HEK293 (cell line): ENCODE results near the gene MTCL1.

Experiments used
- CTCF ChIA-PET: fragments of 350-600 bp; formaldehyde crosslinking; extraction: SDS; loops from one replicate; lab custom pipeline; 2021; ENCODE audit warnings: antibody characterized with exemption; lab: Yijun Ruan, JAX
- POLR2A ChIA-PET: fragments of 300-600 bp; formaldehyde crosslinking; extraction: SDS; loops from one replicate; lab custom pipeline; 2020; ENCODE audit warnings: antibody characterized with exemption, inconsistent platforms; lab: Yijun Ruan, JAX
- H3K27ac ChIP-seq: fragments of 200-500 bp; sonication (Bioruptor generic); 2 replicates; pipeline ENCODE4 v1.5.1; 2014; ENCODE audit warnings: low read depth, low read length, control low read depth, inconsistent platforms; ENCODE audit errors: extremely low read depth
- H3K36me3 ChIP-seq, 2 experiments: fragments of 200-500 bp in 1 of 2; sonication (Bioruptor generic) in 1 of 2; 1 replicate in 1 of 2; 2 replicates in 1 of 2; pipeline ENCODE4 v1.5.1; 2014 to 2017; ENCODE audit warnings: inconsistent platforms in 2 of 2, low read length in 2 of 2; ENCODE audit not compliant: control insufficient read depth in 2 of 2, insufficient read depth in 1 of 2
- H3K4me1 ChIP-seq: fragments of 200-500 bp; sonication (Bioruptor generic); 2 replicates; pipeline ENCODE4 v1.5.1; 2014; ENCODE audit warnings: mild to moderate bottlenecking, low read length, inconsistent platforms; ENCODE audit not compliant: control insufficient read depth, insufficient read depth
- H3K4me3 ChIP-seq: 2 replicates; pipeline ENCODE4 v1.5.1; 2011; ENCODE audit warnings: low read depth, mild to moderate bottlenecking, control low read depth, low read length, moderate library complexity
- H3K9me3 ChIP-seq: fragments of 200-500 bp; sonication (Bioruptor generic); 2 replicates; pipeline ENCODE4 v1.5.1; 2014; ENCODE audit warnings: low read depth, low read length, inconsistent platforms; ENCODE audit not compliant: control insufficient read depth, insufficient read depth
- BCL11A ChIP-seq: fragments of 450-650 bp; formaldehyde crosslinking; IDR thresholded peaks from 2 replicates; pipeline ENCODE4 v1.5.1; 2016; ENCODE audit warnings: low read depth, missing biosample characterization, missing genetic modification characterization
- GLI4 ChIP-seq: fragments of 450-650 bp; formaldehyde crosslinking; IDR thresholded peaks from 2 replicates; pipeline ENCODE4 v1.5.1; 2016; ENCODE audit warnings: missing biosample characterization, missing genetic modification characterization
- MZF1 ChIP-seq: fragments of 450-650 bp; formaldehyde crosslinking; IDR thresholded peaks from 2 replicates; pipeline ENCODE4 v1.5.1; 2017; ENCODE audit warnings: missing biosample characterization, missing genetic modification characterization, borderline replicate concordance
- SP7 ChIP-seq: fragments of 450-650 bp; formaldehyde crosslinking; IDR thresholded peaks from 2 replicates; pipeline ENCODE4 v1.5.1; 2016; ENCODE audit warnings: missing biosample characterization, missing genetic modification characterization
- YY1 ChIP-seq: fragments of 450-650 bp; formaldehyde crosslinking; IDR thresholded peaks from 2 replicates; pipeline ENCODE4 v1.5.1; 2018; ENCODE audit warnings: missing biosample characterization, missing genetic modification characterization
- ZNF157 ChIP-seq: fragments of 450-650 bp; formaldehyde crosslinking; IDR thresholded peaks from 2 replicates; pipeline ENCODE4 v1.5.1; 2016; ENCODE audit warnings: missing biosample characterization, missing genetic modification characterization
- ZNF169 ChIP-seq: fragments of 450-650 bp; formaldehyde crosslinking; IDR thresholded peaks from 2 replicates; pipeline ENCODE4 v1.5.1; 2016; ENCODE audit warnings: missing biosample characterization, missing genetic modification characterization
- ZNF174 ChIP-seq: fragments of 450-650 bp; formaldehyde crosslinking; IDR thresholded peaks from 2 replicates; pipeline ENCODE4 v1.5.0; 2017; ENCODE audit warnings: missing biosample characterization, mild to moderate bottlenecking, missing genetic modification characterization
- ZNF23 ChIP-seq: fragments of 450-650 bp; formaldehyde crosslinking; IDR thresholded peaks from 2 replicates; pipeline ENCODE4 v1.5.1; 2016; ENCODE audit warnings: missing biosample characterization, missing genetic modification characterization, borderline replicate concordance
- ZNF24 ChIP-seq: fragments of 450-650 bp; formaldehyde crosslinking; IDR thresholded peaks from 2 replicates; pipeline ENCODE4 v1.5.1; 2016; ENCODE audit warnings: missing biosample characterization, missing genetic modification characterization
- ZNF548 ChIP-seq: fragments of 450-650 bp; formaldehyde crosslinking; IDR thresholded peaks from 2 replicates; pipeline ENCODE4 v1.5.1; 2016; ENCODE audit warnings: missing biosample characterization, missing genetic modification characterization
- ZNF600 ChIP-seq: fragments of 450-650 bp; formaldehyde crosslinking; IDR thresholded peaks from 2 replicates; pipeline ENCODE4 v1.5.1; 2016; ENCODE audit warnings: missing biosample characterization, missing genetic modification characterization
- ZNF623 ChIP-seq: fragments of 450-650 bp; formaldehyde crosslinking; IDR thresholded peaks from 2 replicates; pipeline ENCODE4 v1.5.1; 2016; ENCODE audit warnings: missing biosample characterization, missing genetic modification characterization
- ZNF777 ChIP-seq: fragments of 450-650 bp; formaldehyde crosslinking; IDR thresholded peaks from 2 replicates; pipeline ENCODE4 v1.5.1; 2017; ENCODE audit warnings: missing biosample characterization, missing genetic modification characterization, borderline replicate concordance
- TF ChIP-seq, protein P1 (sequence below): fragments of 450-650 bp; formaldehyde crosslinking; IDR thresholded peaks from 2 replicates; pipeline ENCODE4 v1.5.0; 2017; ENCODE audit warnings: missing biosample characterization, missing genetic modification characterization, borderline replicate concordance
- TF ChIP-seq, protein P2 (sequence below): fragments of 450-650 bp; formaldehyde crosslinking; IDR thresholded peaks from 2 replicates; pipeline ENCODE4 v1.5.1; 2016; ENCODE audit warnings: missing biosample characterization, missing genetic modification characterization, borderline replicate concordance
- TF ChIP-seq, protein P3 (sequence below): fragments of 450-650 bp; formaldehyde crosslinking; IDR thresholded peaks from 2 replicates; pipeline ENCODE4 v1.5.1; 2017; ENCODE audit warnings: missing biosample characterization, missing genetic modification characterization
- TF ChIP-seq, protein P4 (sequence below): fragments of 450-650 bp; formaldehyde crosslinking; IDR thresholded peaks from 2 replicates; pipeline ENCODE4 v1.5.1; 2016; ENCODE audit warnings: missing biosample characterization, missing genetic modification characterization

Gene MTCL1

DNA sequence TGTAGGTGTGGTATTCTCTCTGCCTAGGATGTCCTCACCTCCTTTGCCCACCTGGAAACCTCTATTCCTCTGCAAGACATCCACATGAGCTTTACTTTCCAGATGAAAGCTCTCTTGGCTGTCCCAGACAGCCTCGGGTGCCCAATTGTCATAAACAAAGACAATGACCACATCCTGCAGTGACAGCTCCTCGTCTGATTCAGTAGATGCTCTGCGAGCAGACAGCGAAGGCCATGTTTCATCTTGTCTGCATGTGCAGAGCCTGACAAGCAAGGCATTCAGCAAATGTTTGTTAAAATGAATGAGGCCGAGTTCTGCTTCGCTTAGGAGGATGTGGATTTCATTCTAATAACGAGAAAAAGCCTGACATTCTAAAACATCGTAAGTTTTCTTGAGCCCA lies 150.9 kb downstream of the MTCL1 start (continued):
- TF ChIP-seq GLI4 (tag by site-specific recombination) (no peak), BCL11A (tag by site-specific recombination) (no peak), ZNF777 (tag by site-specific recombination) (no peak), ZNF600 (tag by site-specific recombination) (no peak), ZNF169 (tag by site-specific recombination) (no peak), YY1 (no peak)

DNA sequence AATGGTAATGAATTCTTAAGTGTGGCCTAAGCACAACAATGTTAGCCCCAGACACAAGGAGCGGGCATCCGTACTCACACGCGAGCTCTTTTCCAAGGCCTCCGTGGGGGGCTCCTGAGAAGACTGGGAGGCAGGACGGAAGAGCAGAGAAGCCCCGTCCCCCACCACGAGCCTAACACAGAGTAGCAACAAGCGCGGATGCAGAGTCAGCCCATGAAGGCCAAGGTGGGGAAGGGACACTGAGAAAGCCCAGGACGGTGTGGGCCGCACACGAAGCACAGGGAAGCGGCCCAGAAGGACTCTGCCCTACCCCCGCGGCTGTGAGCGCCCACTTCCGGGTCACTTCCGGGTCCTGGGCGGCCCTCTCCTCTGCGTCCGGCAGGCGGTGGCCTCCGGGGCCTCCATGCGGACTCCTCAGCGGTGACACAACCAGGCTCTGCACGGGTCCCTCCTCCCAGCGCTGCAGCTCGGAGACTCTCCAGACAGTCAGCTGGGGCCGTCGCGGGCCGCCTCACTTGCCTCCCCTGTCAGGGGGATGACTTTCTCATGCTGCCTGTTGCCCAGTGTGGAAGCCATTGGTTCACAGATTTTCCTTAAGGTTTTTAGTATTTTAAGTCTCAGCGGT lies 151.5 kb downstream of the MTCL1 start:
- Histone ChIP-seq H3K9me3 (no peaks in the 10 kb centered on the region), H3K4me3 (no peak overlapping the region), H3K36me3 (no peaks in the 10 kb centered on the region)
- TF ChIP-seq MZF1 (tag by site-specific recombination) (no peak), ZNF548 (tag by site-specific recombination) (no peak), ZNF23 (no peak), ZNF623 (tag by site-specific recombination) (no peak), ZNF157 (tag by site-specific recombination) (no peak)
- TF ChIP-seq, all 188 proteins: peak for 0
- ChIA-PET CTCF (interaction anchor here (1.1 kb wide), 1 partner anchor 8 kb away, joined by 3 read pairs; no protein-coding TSS in a partner anchor), POLR2A (no interaction called here)
- H3K4me1 ChIP-seq, result no peaks in the 10 kb centered on the region
- no peak overlapping the region for H3K27ac ChIP-seq

DNA sequence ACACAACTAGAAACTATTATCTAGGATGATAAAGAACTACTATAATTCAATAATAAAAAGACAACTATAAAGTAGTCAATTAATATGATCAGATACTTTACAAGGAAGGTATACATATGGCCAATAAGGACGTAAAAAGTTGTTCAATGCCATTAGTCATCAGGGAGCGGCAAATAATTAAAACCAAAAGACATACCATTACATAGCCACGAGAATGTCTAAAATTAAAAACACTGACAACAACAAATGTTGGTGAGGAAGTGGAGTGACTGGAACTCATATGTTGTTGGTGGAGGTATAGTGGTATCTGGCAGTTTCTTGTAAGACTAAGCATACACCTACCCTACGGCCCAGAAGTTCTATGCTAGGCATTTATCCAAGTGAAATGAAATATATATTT lies 152.4 kb downstream of the MTCL1 start:
- CTCF ChIA-PET, result no interaction called here
- Histone ChIP-seq H3K27ac (no peak overlapping the region), H3K36me3 (no peaks in the 10 kb centered on the region), H3K4me1 (no peaks in the 10 kb centered on the region), H3K4me3 (no peak overlapping the region)
- TF ChIP-seq ZNF23 (no peak), MZF1 (tag by site-specific recombination) (no peak), ZNF24 (tag by site-specific recombination) (no peak), ZNF174 (tag by site-specific recombination) (no peak), SP7 (tag by site-specific recombination) (no peak), YY1 (no peak)
- TF ChIP-seq, protein P1, sequence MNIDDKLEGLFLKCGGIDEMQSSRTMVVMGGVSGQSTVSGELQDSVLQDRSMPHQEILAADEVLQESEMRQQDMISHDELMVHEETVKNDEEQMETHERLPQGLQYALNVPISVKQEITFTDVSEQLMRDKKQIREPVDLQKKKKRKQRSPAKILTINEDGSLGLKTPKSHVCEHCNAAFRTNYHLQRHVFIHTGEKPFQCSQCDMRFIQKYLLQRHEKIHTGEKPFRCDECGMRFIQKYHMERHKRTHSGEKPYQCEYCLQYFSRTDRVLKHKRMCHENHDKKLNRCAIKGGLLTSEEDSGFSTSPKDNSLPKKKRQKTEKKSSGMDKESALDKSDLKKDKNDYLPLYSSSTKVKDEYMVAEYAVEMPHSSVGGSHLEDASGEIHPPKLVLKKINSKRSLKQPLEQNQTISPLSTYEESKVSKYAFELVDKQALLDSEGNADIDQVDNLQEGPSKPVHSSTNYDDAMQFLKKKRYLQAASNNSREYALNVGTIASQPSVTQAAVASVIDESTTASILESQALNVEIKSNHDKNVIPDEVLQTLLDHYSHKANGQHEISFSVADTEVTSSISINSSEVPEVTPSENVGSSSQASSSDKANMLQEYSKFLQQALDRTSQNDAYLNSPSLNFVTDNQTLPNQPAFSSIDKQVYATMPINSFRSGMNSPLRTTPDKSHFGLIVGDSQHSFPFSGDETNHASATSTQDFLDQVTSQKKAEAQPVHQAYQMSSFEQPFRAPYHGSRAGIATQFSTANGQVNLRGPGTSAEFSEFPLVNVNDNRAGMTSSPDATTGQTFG (tag by site-specific recombination), result no peak
- TF ChIP-seq, protein P2, sequence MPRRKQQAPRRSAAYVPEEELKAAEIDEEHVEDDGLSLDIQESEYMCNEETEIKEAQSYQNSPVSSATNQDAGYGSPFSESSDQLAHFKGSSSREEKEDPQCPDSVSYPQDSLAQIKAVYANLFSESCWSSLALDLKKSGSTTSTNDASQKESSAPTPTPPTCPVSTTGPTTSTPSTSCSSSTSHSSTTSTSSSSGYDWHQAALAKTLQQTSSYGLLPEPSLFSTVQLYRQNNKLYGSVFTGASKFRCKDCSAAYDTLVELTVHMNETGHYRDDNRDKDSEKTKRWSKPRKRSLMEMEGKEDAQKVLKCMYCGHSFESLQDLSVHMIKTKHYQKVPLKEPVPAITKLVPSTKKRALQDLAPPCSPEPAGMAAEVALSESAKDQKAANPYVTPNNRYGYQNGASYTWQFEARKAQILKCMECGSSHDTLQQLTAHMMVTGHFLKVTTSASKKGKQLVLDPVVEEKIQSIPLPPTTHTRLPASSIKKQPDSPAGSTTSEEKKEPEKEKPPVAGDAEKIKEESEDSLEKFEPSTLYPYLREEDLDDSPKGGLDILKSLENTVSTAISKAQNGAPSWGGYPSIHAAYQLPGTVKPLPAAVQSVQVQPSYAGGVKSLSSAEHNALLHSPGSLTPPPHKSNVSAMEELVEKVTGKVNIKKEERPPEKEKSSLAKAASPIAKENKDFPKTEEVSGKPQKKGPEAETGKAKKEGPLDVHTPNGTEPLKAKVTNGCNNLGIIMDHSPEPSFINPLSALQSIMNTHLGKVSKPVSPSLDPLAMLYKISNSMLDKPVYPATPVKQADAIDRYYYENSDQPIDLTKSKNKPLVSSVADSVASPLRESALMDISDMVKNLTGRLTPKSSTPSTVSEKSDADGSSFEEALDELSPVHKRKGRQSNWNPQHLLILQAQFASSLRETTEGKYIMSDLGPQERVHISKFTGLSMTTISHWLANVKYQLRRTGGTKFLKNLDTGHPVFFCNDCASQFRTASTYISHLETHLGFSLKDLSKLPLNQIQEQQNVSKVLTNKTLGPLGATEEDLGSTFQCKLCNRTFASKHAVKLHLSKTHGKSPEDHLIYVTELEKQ, result no peak
- TF ChIP-seq, protein P3, sequence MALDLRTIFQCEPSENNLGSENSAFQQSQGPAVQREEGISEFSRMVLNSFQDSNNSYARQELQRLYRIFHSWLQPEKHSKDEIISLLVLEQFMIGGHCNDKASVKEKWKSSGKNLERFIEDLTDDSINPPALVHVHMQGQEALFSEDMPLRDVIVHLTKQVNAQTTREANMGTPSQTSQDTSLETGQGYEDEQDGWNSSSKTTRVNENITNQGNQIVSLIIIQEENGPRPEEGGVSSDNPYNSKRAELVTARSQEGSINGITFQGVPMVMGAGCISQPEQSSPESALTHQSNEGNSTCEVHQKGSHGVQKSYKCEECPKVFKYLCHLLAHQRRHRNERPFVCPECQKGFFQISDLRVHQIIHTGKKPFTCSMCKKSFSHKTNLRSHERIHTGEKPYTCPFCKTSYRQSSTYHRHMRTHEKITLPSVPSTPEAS, result no peak
- TF ChIP-seq, protein P4, sequence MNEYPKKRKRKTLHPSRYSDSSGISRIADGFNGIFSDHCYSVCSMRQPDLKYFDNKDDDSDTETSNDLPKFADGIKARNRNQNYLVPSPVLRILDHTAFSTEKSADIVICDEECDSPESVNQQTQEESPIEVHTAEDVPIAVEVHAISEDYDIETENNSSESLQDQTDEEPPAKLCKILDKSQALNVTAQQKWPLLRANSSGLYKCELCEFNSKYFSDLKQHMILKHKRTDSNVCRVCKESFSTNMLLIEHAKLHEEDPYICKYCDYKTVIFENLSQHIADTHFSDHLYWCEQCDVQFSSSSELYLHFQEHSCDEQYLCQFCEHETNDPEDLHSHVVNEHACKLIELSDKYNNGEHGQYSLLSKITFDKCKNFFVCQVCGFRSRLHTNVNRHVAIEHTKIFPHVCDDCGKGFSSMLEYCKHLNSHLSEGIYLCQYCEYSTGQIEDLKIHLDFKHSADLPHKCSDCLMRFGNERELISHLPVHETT (tag by site-specific recombination), result no peak
- TF ChIP-seq, all 188 proteins: peak for 0
- POLR2A ChIA-PET, result no interaction called here
- H3K9me3 ChIP-seq, result no peaks in the 10 kb centered on the region
